NT2/D1 (cell line): Measurements from ENCODE around the gene UACA.
"Not testable (repeated sequence)": the region's sequence is repeated elsewhere in the genome, so short reads cannot be mapped to it uniquely, and the experiment has no call there.

Experiments
- DNase-seq: peaks from one replicate; pipeline ENCODE4 v3.0.0-alpha.2; 2011; ENCODE audit warnings: low read depth, low spot score
- H3K27me3 ChIP-seq: 2 replicates; pipeline ENCODE4 v1.6.0; 2011; ENCODE audit warnings: mild to moderate bottlenecking; ENCODE audit not compliant: insufficient read length, insufficient read depth
- H3K36me3 ChIP-seq: 2 replicates; pipeline ENCODE4 v1.6.1; 2011; ENCODE audit warnings: mild to moderate bottlenecking, low read length, mixed read lengths; ENCODE audit not compliant: insufficient read depth, insufficient read length
- H3K4me1 ChIP-seq: 2 replicates; pipeline ENCODE4 v1.5.1; 2011; ENCODE audit not compliant: insufficient read depth, insufficient read length
- H3K4me3 ChIP-seq: 2 replicates; pipeline ENCODE4 v1.5.1; 2011; ENCODE audit warnings: low read depth; ENCODE audit not compliant: insufficient read length
- H3K9ac ChIP-seq: 2 replicates; pipeline ENCODE4 v1.6.0; 2011; ENCODE audit warnings: low read depth; ENCODE audit not compliant: insufficient read length
- H3K9me3 ChIP-seq: 2 replicates; pipeline ENCODE4 v1.5.1; 2011; ENCODE audit warnings: mild to moderate bottlenecking, low read length; ENCODE audit not compliant: insufficient read depth
- SUZ12 ChIP-seq: IDR thresholded peaks from 2 replicates; pipeline ENCODE4 v1.6.1; 2011; ENCODE audit not compliant: insufficient read length, insufficient read depth; ENCODE audit errors: extremely low read depth
- YY1 ChIP-seq: IDR thresholded peaks from 2 replicates; pipeline ENCODE4 v1.6.1; 2011; ENCODE audit not compliant: insufficient read length, insufficient read depth
- ZNF274 ChIP-seq: IDR thresholded peaks from 2 replicates; pipeline ENCODE4 v1.6.1; 2011; ENCODE audit warnings: mild to moderate bottlenecking, low read depth, low read length

The UACA gene

GRCh38 chr15:70758790-70759462, 4.4 kb downstream of the UACA start:
- DNase-seq, result no peak
- no peak overlapping the region for H3K9ac ChIP-seq
- no peaks in the 10 kb centered on the region for H3K4me1 ChIP-seq
- H3K4me3 ChIP-seq, result no peak overlapping the region
- TF ChIP-seq YY1, result no peak
- TF ChIP-seq SUZ12, result no peak
- no peak for TF ChIP-seq ZNF274
- no peaks in the 10 kb centered on the region for H3K9me3 ChIP-seq
- H3K27me3 ChIP-seq, result peaks cover 11% of the 10 kb centered on the region
- H3K36me3 ChIP-seq, result no peaks in the 10 kb centered on the region

GRCh38 chr15:70757627-70758026, 5.7 kb downstream of the UACA start:
- TF ChIP-seq SUZ12 (no peak), ZNF274 (no peak), YY1 (no peak)
- Histone ChIP-seq H3K27me3 (peaks cover 11% of the 10 kb centered on the region), H3K4me3 (no peak overlapping the region), H3K36me3 (no peaks in the 10 kb centered on the region), H3K9ac (no peak overlapping the region), H3K9me3 (no peaks in the 10 kb centered on the region), H3K4me1 (no peaks in the 10 kb centered on the region)
- DNase-seq, result no peak

DNA sequence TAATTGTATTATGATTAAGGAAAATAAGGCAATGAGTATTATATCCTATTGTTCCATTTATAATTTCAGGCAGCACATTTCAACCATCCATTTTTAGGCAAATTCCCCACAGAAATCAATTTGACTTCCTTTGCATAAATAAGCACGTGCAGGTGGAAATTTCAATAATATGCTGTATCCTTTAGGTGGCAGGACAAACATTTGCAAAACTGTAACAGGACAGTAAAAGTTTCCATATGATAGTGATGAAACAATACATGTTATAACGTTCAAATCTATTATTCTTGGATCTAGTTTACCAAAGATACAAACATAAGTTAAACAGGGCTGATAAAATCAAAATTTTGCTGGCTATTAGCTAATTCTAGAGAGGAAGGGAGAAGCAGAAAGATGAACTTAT, 8.5 kb downstream of the UACA start:
- no peaks in the 10 kb centered on the region for H3K4me1 ChIP-seq
- no peaks in the 10 kb centered on the region for H3K9me3 ChIP-seq
- TF ChIP-seq ZNF274 (no peak), YY1 (no peak), SUZ12 (no peak)
- H3K4me3 ChIP-seq, result no peak overlapping the region
- no peak overlapping the region for H3K9ac ChIP-seq
- H3K36me3 ChIP-seq, result no peaks in the 10 kb centered on the region
- DNase-seq, result no peak
- H3K27me3 ChIP-seq, result no peaks in the 10 kb centered on the region

DNA sequence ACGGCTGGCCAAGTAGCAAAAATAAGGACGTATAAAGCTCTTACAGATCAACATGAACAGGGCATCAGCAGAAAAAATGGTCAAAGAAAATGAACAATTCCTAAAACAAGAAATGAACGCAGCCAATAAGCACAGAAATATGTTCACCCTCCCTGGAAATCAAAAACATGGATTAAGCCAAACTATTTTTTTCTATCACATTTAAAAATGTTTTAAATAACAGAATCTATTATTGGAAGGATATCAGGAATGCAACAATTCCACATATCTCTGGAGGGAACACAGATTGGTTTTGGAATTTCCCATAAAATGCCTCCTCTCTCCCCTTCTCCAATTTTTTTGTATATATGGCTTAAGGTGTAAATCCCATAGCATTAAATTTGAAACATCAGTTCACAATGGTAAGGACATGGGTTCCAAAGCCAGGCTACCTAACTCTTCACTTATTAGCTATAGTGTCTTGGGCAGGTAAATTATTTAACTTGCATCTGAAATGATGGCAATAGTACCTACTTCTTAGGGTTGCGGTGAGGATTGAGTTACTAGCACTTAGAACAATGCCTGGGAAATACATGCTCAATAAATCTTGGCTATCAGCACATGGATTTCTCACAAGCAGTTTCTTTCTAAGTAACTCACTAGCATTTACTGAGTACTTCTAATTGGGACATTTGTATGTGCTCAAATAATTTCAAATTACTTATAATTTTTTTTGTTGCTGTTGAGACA, 10.1 kb downstream of the UACA start:
- Histone ChIP-seq H3K4me1 (no peaks in the 10 kb centered on the region), H3K36me3 (no peaks in the 10 kb centered on the region), H3K9me3 (no peaks in the 10 kb centered on the region), H3K9ac (no peak overlapping the region), H3K27me3 (no peaks in the 10 kb centered on the region), H3K4me3 (no peak overlapping the region)
- TF ChIP-seq YY1, result no peak
- TF ChIP-seq ZNF274, result no peak
- no peak for TF ChIP-seq SUZ12
- DNase-seq, result no peak

DNA sequence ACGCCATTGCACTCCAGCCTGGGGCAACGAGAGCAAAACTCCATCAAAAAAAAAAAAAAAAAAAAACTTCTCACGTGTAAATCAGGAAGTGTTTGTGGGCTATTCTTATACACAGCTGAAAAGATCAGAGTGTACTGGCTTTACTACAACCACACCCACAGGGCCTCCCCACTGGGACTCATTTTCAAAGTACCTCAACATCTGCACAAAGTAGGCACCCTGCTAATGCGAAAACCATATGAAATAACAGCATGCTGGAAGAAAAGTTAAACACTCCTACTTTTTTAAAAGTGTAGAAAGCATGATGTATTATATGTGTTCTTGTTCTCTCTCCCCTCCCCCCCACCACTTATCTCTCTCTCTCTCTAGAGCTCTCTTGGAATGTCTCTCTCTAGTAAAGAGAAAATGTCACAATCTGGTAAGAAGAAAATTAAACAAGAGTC, 11.1 kb downstream of the UACA start:
- DNase-seq, result no peak
- Histone ChIP-seq H3K27me3 (no peaks in the 10 kb centered on the region), H3K9ac (no peak overlapping the region), H3K4me1 (no peaks in the 10 kb centered on the region), H3K4me3 (no peak overlapping the region), H3K9me3 (no peaks in the 10 kb centered on the region), H3K36me3 (no peaks in the 10 kb centered on the region)
- TF ChIP-seq ZNF274, result no peak
- no peak for TF ChIP-seq YY1
- no peak for TF ChIP-seq SUZ12

GRCh38 chr15:70750203-70750869, 13.0 kb downstream of the UACA start:
- no peaks in the 10 kb centered on the region for H3K27me3 ChIP-seq
- no peak for DNase-seq
- H3K9ac ChIP-seq, result no peak overlapping the region
- no peak overlapping the region for H3K4me3 ChIP-seq
- no peaks in the 10 kb centered on the region for H3K4me1 ChIP-seq
- no peaks in the 10 kb centered on the region for H3K36me3 ChIP-seq
- no peaks in the 10 kb centered on the region for H3K9me3 ChIP-seq
- TF ChIP-seq SUZ12, result no peak
- no peak for TF ChIP-seq ZNF274
- TF ChIP-seq YY1, result no peak

- no peaks in the 10 kb centered on the region for H3K9me3 ChIP-seq
- no peaks in the 10 kb centered on the region for H3K36me3 ChIP-seq
- no peak overlapping the region for H3K4me3 ChIP-seq
- no peak overlapping the region for H3K9ac ChIP-seq
- no peaks in the 10 kb centered on the region for H3K27me3 ChIP-seq
- no peaks in the 10 kb centered on the region for H3K4me1 ChIP-seq
- no peak for DNase-seq
- TF ChIP-seq ZNF274 (no peak), YY1 (no peak), SUZ12 (no peak)
Observed at GRCh38 chr15:70748281-70748747, 15.0 kb downstream of the UACA start.

DNA sequence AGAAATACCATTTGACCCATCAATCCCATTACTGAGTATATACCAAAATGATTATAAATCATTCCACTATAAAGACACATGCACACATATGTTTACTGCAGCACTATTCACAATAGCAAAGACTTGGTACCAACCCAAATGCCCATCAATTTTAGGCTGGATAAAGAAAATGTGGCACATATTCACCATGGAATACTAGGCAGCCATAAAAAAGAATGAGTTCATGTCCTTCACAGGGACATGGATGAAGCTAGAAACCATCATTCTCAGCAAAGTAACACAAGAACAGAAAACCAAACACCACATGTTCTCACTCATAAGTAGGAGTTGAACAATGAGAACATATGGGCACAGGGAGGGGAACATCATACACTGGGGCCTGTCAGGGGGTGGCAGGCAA, 16.8 kb downstream of the UACA start:
- not testable (repeated sequence) for H3K9me3 ChIP-seq, DNase-seq, H3K36me3 ChIP-seq, H3K4me3 ChIP-seq, H3K27me3 ChIP-seq, H3K4me1 ChIP-seq, H3K9ac ChIP-seq
